Adrenal gland (tissue), 5 donors: Measurements from ENCODE around the gene MMP24OS.

Experiments
- CTCF ChIP-seq, 6 experiments: fragments of 450-650 bp in 4 of 6; fragments of 200-600 bp in 2 of 6; sonication (generic) in 1 of 6; IDR thresholded peaks; 1 replicate in 5 of 6; 2 replicates in 1 of 6; pipeline versions ENCODE4 v1.5.1 to v1.8.0; 2016 to 2021; ENCODE audit warnings: antibody characterized with exemption in 6 of 6, mild to moderate bottlenecking in 2 of 6, moderate library complexity in 1 of 6
- POLR2A ChIP-seq, 2 donors: fragments of 450-650 bp; IDR thresholded peaks; one replicate each; pipeline ENCODE4 v1.6.1; 2017; ENCODE audit warnings: antibody characterized with exemption in 2 of 2, mild to moderate bottlenecking in 2 of 2, moderate library complexity in 1 of 2
- donor health status: DM: no; HTN: no; CAD: no.

- no peak for TF ChIP-seq CTCF (IDR thresholded peaks at IDR 0.05)
- no peak for TF ChIP-seq POLR2A (IDR thresholded peaks at IDR 0.05)
Observed at GRCh38 chr20:35251613-35251940, 26.3 kb downstream of the MMP24OS start.
